H1 (cell line): ENCODE results near the gene FLVCR2. TPM values are rescaled to one million over a fixed set of nuclear protein-coding genes. Genes with fewer than 3 reads are reported as not detected.

Source experiments
- CTCF ChIA-PET: fragments of 300-600 bp; sonication (Branson Sonifier 250); formaldehyde crosslinking; loops from one replicate; lab custom pipeline; 2021; ENCODE audit not compliant: partially characterized antibody; lab: Charles Lee
- POLR2A ChIA-PET: fragments of 300-600 bp; sonication (Branson Sonifier 250); formaldehyde crosslinking; loops from one replicate; lab custom pipeline; 2021; ENCODE audit warnings: inconsistent platforms; ENCODE audit not compliant: partially characterized antibody; lab: Charles Lee
- DNase-seq, 2 experiments: peaks; one replicate each; pipeline versions ENCODE4 v3.0.0 to v3.0.0-alpha.2; 2010 to 2022; ENCODE audit warnings: low spot score in 2 of 2, low read depth in 1 of 2, mixed read lengths in 1 of 2
- FAIRE-seq: peaks from 2 replicates; lab custom pipeline; 2011; peaks lifted over from hg19 to GRCh38; lab: Jason Lieb, UNC
- H2AFZ ChIP-seq: 2 replicates; pipeline ENCODE4 v1.8.1; 2012; ENCODE audit warnings: low read length, inconsistent platforms
- H2AK5ac ChIP-seq: 2 replicates; pipeline ENCODE4 v1.6.1; 2013; ENCODE audit warnings: low read depth, low read length
- H2BK120ac ChIP-seq: replicated peaks from 2 replicates; pipeline ENCODE3; 2013; ENCODE audit warnings: low read depth, low read length, inconsistent platforms
- H2BK12ac ChIP-seq: 2 replicates; pipeline ENCODE4 v1.6.1; 2013; ENCODE audit warnings: low read depth, low read length
- H2BK15ac ChIP-seq: 2 replicates; pipeline ENCODE4 v1.6.1; 2013; ENCODE audit warnings: low read length
- H2BK20ac ChIP-seq: 2 replicates; pipeline ENCODE4 v1.6.1; 2013; ENCODE audit warnings: low read length
- H2BK5ac ChIP-seq: 2 replicates; pipeline ENCODE4 v1.6.1; 2013; ENCODE audit warnings: low read depth, low read length
- H3K14ac ChIP-seq: 2 replicates; pipeline ENCODE4 v1.6.1; 2013; ENCODE audit warnings: inconsistent platforms; ENCODE audit not compliant: insufficient read length
- H3K18ac ChIP-seq: 2 replicates; pipeline ENCODE4 v1.6.1; 2013; ENCODE audit warnings: low read length; ENCODE audit errors: extremely low read depth
- H3K23ac ChIP-seq: 2 replicates; pipeline ENCODE4 v1.6.1; 2013; ENCODE audit warnings: inconsistent platforms; ENCODE audit not compliant: insufficient read length
- H3K23me2 ChIP-seq: 2 replicates; pipeline ENCODE4 v1.6.1; 2013; ENCODE audit warnings: low read depth, low read length
- H3K27ac ChIP-seq: 2 replicates; pipeline ENCODE4 v1.6.1; 2011; ENCODE audit warnings: low read depth, low read length, inconsistent platforms
- H3K27me3 ChIP-seq, 4 experiments: replicated peaks in 1 of 4; 1 replicate in 1 of 4; 2 replicates in 3 of 4; pipeline versions ENCODE4 v1.6.1 to v1.8.1; 2011 to 2013; ENCODE audit warnings: low read length in 3 of 4, mild to moderate bottlenecking in 3 of 4, inconsistent platforms in 2 of 4, mixed read lengths in 2 of 4, moderate library complexity in 1 of 4; ENCODE audit not compliant: control insufficient read depth in 3 of 4, insufficient read depth in 3 of 4; ENCODE audit errors: extremely low read depth in 1 of 4
- H3K36me3 ChIP-seq, 4 experiments: 2 replicates each; pipeline versions ENCODE4 v1.6.1 to v1.8.1; 2011 to 2013; ENCODE audit warnings: mild to moderate bottlenecking in 4 of 4, low read length in 3 of 4, moderate library complexity in 2 of 4, control low read depth in 1 of 4, inconsistent platforms in 1 of 4; ENCODE audit not compliant: insufficient read depth in 4 of 4, control insufficient read depth in 2 of 4
- H3K4ac ChIP-seq: replicated peaks from 2 replicates; pipeline ENCODE3; 2013; ENCODE audit warnings: low read length, low read depth, mixed read lengths, inconsistent platforms; ENCODE audit not compliant: insufficient read length
- H3K4me1 ChIP-seq, 4 experiments: replicated peaks in 1 of 4; 1 replicate in 1 of 4; 2 replicates in 3 of 4; pipeline versions ENCODE4 v1.6.1 to v1.8.1; 2011 to 2013; ENCODE audit warnings: low read length in 3 of 4, inconsistent platforms in 2 of 4, mixed read lengths in 1 of 4; ENCODE audit not compliant: insufficient read depth in 4 of 4, control insufficient read depth in 3 of 4
- H3K4me2 ChIP-seq, 2 experiments: 2 replicates each; pipeline versions ENCODE4 v1.6.1 to v1.8.1; 2011 to 2013; ENCODE audit warnings: low read depth in 2 of 2, low read length in 2 of 2, control low read depth in 1 of 2, inconsistent platforms in 1 of 2, mild to moderate bottlenecking in 1 of 2; ENCODE audit not compliant: insufficient read depth in 1 of 2
- H3K4me3 ChIP-seq, 4 experiments: fragments of 200-600, 300-600 bp in 1 of 4; sonication (generic), shearing (Covaris generic), sonication (Bioruptor Twin) in 1 of 4; 2 replicates each; pipeline versions ENCODE4 v1.5.1 to v1.8.1; 2011 to 2016; ENCODE audit warnings: low read length in 4 of 4, low read depth in 3 of 4, control low read depth in 2 of 4, inconsistent platforms in 2 of 4, mild to moderate bottlenecking in 2 of 4, mixed read lengths in 1 of 4, moderate library complexity in 1 of 4; ENCODE audit not compliant: insufficient read depth in 2 of 4; ENCODE audit errors: extremely low read depth in 1 of 4
- H3K56ac ChIP-seq: replicated peaks from 2 replicates; pipeline ENCODE3; 2013; ENCODE audit warnings: low read depth, mild to moderate bottlenecking, mixed read lengths, low read length, inconsistent platforms; ENCODE audit not compliant: insufficient read length
- H3K79me1 ChIP-seq: 2 replicates; pipeline ENCODE4 v1.6.1; 2013; ENCODE audit warnings: low read depth, low read length, control low read depth
- H3K79me2 ChIP-seq, 2 experiments: 2 replicates each; pipeline versions ENCODE4 v1.6.1 to v1.8.1; 2012 to 2013; ENCODE audit warnings: low read length in 2 of 2, mild to moderate bottlenecking in 2 of 2, inconsistent platforms in 1 of 2; ENCODE audit not compliant: insufficient read depth in 2 of 2, control insufficient read depth in 1 of 2
- H3K9ac ChIP-seq, 4 experiments: replicated peaks in 1 of 4; 1 replicate in 1 of 4; 2 replicates in 3 of 4; pipeline versions ENCODE4 v1.6.1 to v1.8.1; 2011 to 2013; ENCODE audit warnings: low read depth in 3 of 4, low read length in 3 of 4, control low read depth in 2 of 4, mild to moderate bottlenecking in 2 of 4, moderate library complexity in 2 of 4, inconsistent platforms in 1 of 4; ENCODE audit errors: extremely low read depth in 1 of 4
- H3K9me3 ChIP-seq, 2 experiments: 2 replicates each; pipeline versions ENCODE4 v1.6.1 to v1.8.1; 2012 to 2013; ENCODE audit warnings: mild to moderate bottlenecking in 2 of 2, moderate library complexity in 2 of 2, control low read depth in 1 of 2, inconsistent platforms in 1 of 2, low read depth in 1 of 2, low read length in 1 of 2, mixed read lengths in 1 of 2; ENCODE audit not compliant: insufficient read depth in 2 of 2
- H4K20me1 ChIP-seq, 2 experiments: replicated peaks in 1 of 2; 2 replicates each; pipeline versions ENCODE3 to v1.8.1; 2011 to 2013; ENCODE audit warnings: inconsistent platforms in 2 of 2, low read length in 2 of 2, mild to moderate bottlenecking in 1 of 2; ENCODE audit not compliant: insufficient read depth in 2 of 2, control insufficient read depth in 1 of 2
- H4K5ac ChIP-seq: 2 replicates; pipeline ENCODE4 v1.6.1; 2013; ENCODE audit warnings: low read length, low read depth, mixed read lengths, inconsistent platforms; ENCODE audit not compliant: insufficient read length
- H4K8ac ChIP-seq: 2 replicates; pipeline ENCODE4 v1.8.0; 2013; ENCODE audit warnings: mild to moderate bottlenecking, moderate library complexity, low read length, inconsistent platforms; ENCODE audit not compliant: insufficient read depth; ENCODE audit errors: extremely low read depth
- H4K91ac ChIP-seq: replicated peaks from 2 replicates; pipeline ENCODE3; 2013; ENCODE audit warnings: low read length, mixed read lengths, inconsistent platforms; ENCODE audit not compliant: insufficient read length
- ATF3 ChIP-seq: IDR thresholded peaks from 2 replicates; pipeline ENCODE4 v1.6.1; 2011; ENCODE audit warnings: low read depth, mild to moderate bottlenecking, low read length; ENCODE audit not compliant: insufficient read depth
- BACH1 ChIP-seq: IDR thresholded peaks from 2 replicates; pipeline ENCODE4 v1.6.1; 2012; ENCODE audit warnings: low read length, improper control_type of control experiment
- CHD2 ChIP-seq: IDR thresholded peaks from 2 replicates; pipeline ENCODE4 v1.6.1; 2012; ENCODE audit warnings: low read length, improper control_type of control experiment
- CTBP2 ChIP-seq: IDR thresholded peaks from 2 replicates; pipeline ENCODE4 v1.7.0; 2011; ENCODE audit warnings: borderline replicate concordance, mild to moderate bottlenecking, moderate library complexity, mixed read lengths, low read length; ENCODE audit not compliant: insufficient read depth, insufficient read length
- FOSL1 ChIP-seq: IDR thresholded peaks from 2 replicates; pipeline ENCODE4 v1.6.1; 2011; ENCODE audit warnings: mild to moderate bottlenecking, low read depth, low read length, moderate library complexity; ENCODE audit not compliant: insufficient read depth
- GABPA ChIP-seq: IDR thresholded peaks from 2 replicates; pipeline ENCODE4 v1.6.1; 2011; ENCODE audit warnings: mild to moderate bottlenecking, low read length, moderate library complexity, borderline replicate concordance; ENCODE audit not compliant: insufficient read depth
- KDM5A ChIP-seq: fragments of 200-600 bp; IDR thresholded peaks from 2 replicates; pipeline ENCODE4 v1.7.1; 2012; ENCODE audit warnings: mild to moderate bottlenecking, low read length, inconsistent platforms, mixed read lengths
- POLR2A ChIP-seq, 2 experiments: IDR thresholded peaks; 1 replicate in 1 of 2; 2 replicates in 1 of 2; pipeline ENCODE4 v1.6.1; 2011; ENCODE audit warnings: low read depth in 2 of 2, low read length in 2 of 2, mild to moderate bottlenecking in 2 of 2; ENCODE audit errors: control extremely low read depth in 1 of 2
- RBBP5 ChIP-seq: IDR thresholded peaks from 2 replicates; pipeline ENCODE4 v1.7.1; 2012; ENCODE audit warnings: low read depth, mild to moderate bottlenecking, inconsistent platforms, low read length, moderate library complexity, borderline replicate concordance
- SP1 ChIP-seq: IDR thresholded peaks from 2 replicates; pipeline ENCODE4 v1.6.1; 2011; ENCODE audit warnings: low read depth, low read length
- SP4 ChIP-seq: IDR thresholded peaks from 2 replicates; pipeline ENCODE4 v1.6.1; 2012; ENCODE audit warnings: low read length, inconsistent platforms
- SUZ12 ChIP-seq: fragments of 200-600 bp; sonication (generic); IDR thresholded peaks from 2 replicates; pipeline ENCODE4 v1.6.1; 2012; ENCODE audit warnings: mild to moderate bottlenecking, inconsistent platforms, low read length, moderate library complexity, mixed read lengths
- TCF12 ChIP-seq: IDR thresholded peaks from 2 replicates; pipeline ENCODE4 v1.6.1; 2011; ENCODE audit warnings: low read depth, mild to moderate bottlenecking, low read length
- WGBS, 2 experiments: shearing (Covaris generic) in 1 of 2; methylation state at CpG; one replicate each; pipeline versions ENCODE4 v1.1.6 to v1.1.7; 2013 to 2015; ENCODE audit warnings: low lambda C conversion rate in 2 of 2, mixed read lengths in 2 of 2, inconsistent platforms in 1 of 2, low coverage in 1 of 2, missing lambda C conversion rate in 1 of 2; ENCODE audit not compliant: insufficient replicate concordance in 2 of 2, insufficient coverage in 1 of 2, insufficient read length in 1 of 2; ENCODE audit errors: extremely low coverage in 1 of 2, missing lambda C conversion rate in 1 of 2; 5-methylcytosine and 5-hydroxymethylcytosine counted together
- polyA plus RNA-seq, 7 experiments: library from polyadenylated mRNA; depleted of rRNA in 3 of 7; stranded (reverse) in 5 of 7; unstranded in 2 of 7; fragments of >200 nt in 5 of 7; fragments of 200-250 nt in 2 of 7; gene quantifications; 1 replicate in 5 of 7; 2 replicates in 1 of 7; 4 replicates in 1 of 7; pipeline versions ENCODE4 v1.2.1 to v1.2.3, GENCODE V29; 2011 to 2013; ENCODE audit warnings: missing spikeins in 2 of 7, mixed read lengths in 2 of 7
- total RNA-seq: library from RNA; stranded (reverse); fragmentation: NEBNext Ultra II Directional; extraction: Animal tissue kit (Norgen Biotek cat#: 25700); gene quantifications from 2 replicates; pipeline ENCODE4 v1.2.1, GENCODE V29; 2021

The FLVCR2 gene
- total and polyA plus RNA-seq, 2 of the 8 experiments (the other 6 are each of a cell fraction or from before 2014, with no cell fraction given) = 7.1 to 8.2 TPM

DNA sequence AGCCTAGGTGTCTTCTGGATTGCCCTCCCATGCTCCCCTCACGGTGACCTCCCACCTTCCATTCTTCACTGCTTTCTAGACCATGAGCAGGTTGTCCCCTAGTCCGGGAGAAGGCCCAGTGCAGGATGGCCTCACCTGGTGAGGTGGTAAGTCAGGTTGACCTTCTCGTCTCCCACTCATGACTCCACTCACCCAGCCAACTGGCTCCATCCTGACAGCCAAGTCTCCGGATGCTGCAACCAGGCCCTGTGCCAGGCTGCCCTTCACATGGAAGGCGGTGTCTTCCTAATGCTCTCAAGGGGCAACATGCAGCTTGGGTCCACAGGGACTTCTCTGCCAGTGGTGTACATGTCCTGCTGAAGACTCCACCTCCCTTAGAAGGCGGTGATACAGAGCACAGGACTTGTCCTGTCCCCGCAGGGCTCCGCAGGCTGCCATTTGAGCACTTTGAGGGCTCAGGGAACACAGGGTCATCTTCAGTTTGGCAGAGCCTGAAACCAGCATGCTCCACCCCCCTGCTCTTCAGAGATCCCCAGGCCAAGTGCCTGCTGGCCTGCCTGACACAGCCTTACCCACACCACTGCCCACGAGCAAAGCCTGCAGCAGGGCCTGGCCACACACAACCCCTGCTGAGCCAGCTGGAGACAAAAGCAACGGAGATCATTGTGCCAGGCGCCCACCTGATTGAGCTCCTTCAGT lies 30.7 kb upstream of the FLVCR2 start:
- no peak overlapping the region for H3K4me3 ChIP-seq
- H2BK20ac ChIP-seq = no peak overlapping the region
- H3K56ac ChIP-seq = no peak overlapping the region
- no peak for DNase-seq
- 92% methylated on average over 11 of the region's 11 CpGs; no CpG with 5 or more reads in 1 of the 2 experiments for WGBS, 2 experiments
- no peaks in the 10 kb centered on the region; the same call in 1 of the 2 replicates for H3K23me2 ChIP-seq
- no peak overlapping the region for H2BK12ac ChIP-seq
- no peak overlapping the region for H2BK5ac ChIP-seq
- no peak overlapping the region for H3K23ac ChIP-seq
- no peak overlapping the region for H3K4ac ChIP-seq
- no peak overlapping the region for H2AK5ac ChIP-seq
- H3K9ac ChIP-seq = no peak overlapping the region
- no peak overlapping the region for H3K4me2 ChIP-seq
- no peak overlapping the region for H3K18ac ChIP-seq
- CTCF ChIA-PET = interaction anchor here (0.7 to 6.5 kb wide), 4 partner anchors 8 to 29 kb away, joined by 3 to 39 read pairs (median 13); no protein-coding TSS in a partner anchor
- H3K14ac ChIP-seq = no peak overlapping the region
- TF ChIP-seq SP1 (no peak), RBBP5 (no peak), SP4 (no peak), BACH1 (no peak), CHD2 (no peak), GABPA (no peak), CTBP2 (no peak), SUZ12 (no peak), ATF3 (no peak), FOSL1 (no peak), TCF12 (no peak), KDM5A (no peak), POLR2A (IDR thresholded peaks at IDR 0.05; ENCODE audit: control extremely low read depth in 1 of 2, low read depth in 2 of 2, low read length in 2 of 2) (no peak)
- H2AFZ ChIP-seq = no peak overlapping the region
- H4K8ac ChIP-seq = no peak overlapping the region
- H3K27ac ChIP-seq = no peak overlapping the region
- no peaks in the 10 kb centered on the region for H3K9me3 ChIP-seq
- no peak overlapping the region for H4K5ac ChIP-seq
- peaks cover 0 to 2% (median 0%) of the 10 kb centered on the region in 4 experiments; a peak in 1 of 7 replicates for H3K27me3 ChIP-seq
- no peaks in the 10 kb centered on the region for H3K36me3 ChIP-seq
- H2BK120ac ChIP-seq = no peak overlapping the region
- no peaks in the 10 kb centered on the region for H3K79me2 ChIP-seq
- no peak overlapping the region for H2BK15ac ChIP-seq
- FAIRE-seq = no peak
- H3K79me1 ChIP-seq = no peaks in the 10 kb centered on the region
- POLR2A ChIA-PET = no interaction called here
- H3K4me1 ChIP-seq = peaks cover 0 to 3% (median under 1%) of the 10 kb centered on the region in 4 experiments; a peak in 2 of 7 replicates
- no peak overlapping the region for H4K91ac ChIP-seq
- H4K20me1 ChIP-seq = no peaks in the 10 kb centered on the region
